Fibroblast of gingiva (primary cell): Measurements from ENCODE around the gene B4GALT1.
A peak's percentile ranks its signal among the peaks of the same experiment; 100 is the strongest.

Source experiments
- DNase-seq: peaks from one replicate; pipeline ENCODE4 v3.0.0-alpha.2; 2011; ENCODE audit warnings: low read depth

B4GALT1 gene

GRCh38 chr9:33124751-33125381 lies 42.3 kb downstream of the B4GALT1 start:
- no peak for DNase-seq

GRCh38 chr9:33124046-33124445 lies 43.1 kb downstream of the B4GALT1 start:
- DNase-seq = no peak

- no peak for DNase-seq
Observed at GRCh38 chr9:33123407-33124031, 43.6 kb downstream of the B4GALT1 start.

- no peak for DNase-seq
Observed at GRCh38 chr9:33120620-33121019, 46.5 kb downstream of the B4GALT1 start.

GRCh38 chr9:33117796-33118195 lies 49.3 kb downstream of the B4GALT1 start:
- DNase-seq = no peak

GRCh38 chr9:33117306-33117705 lies 49.8 kb downstream of the B4GALT1 start:
- DNase-seq = peak; percentile 53

GRCh38 chr9:33116860-33117259 lies 50.3 kb downstream of the B4GALT1 start:
- DNase-seq = no peak

GRCh38 chr9:33114746-33115145 lies 52.4 kb downstream of the B4GALT1 start:
- DNase-seq = no peak

GRCh38 chr9:33113799-33114547 lies 53.2 kb downstream of the B4GALT1 start:
- no peak for DNase-seq

GRCh38 chr9:33112094-33112493 lies 55.0 kb downstream of the B4GALT1 start:
- DNase-seq = no peak

GRCh38 chr9:33111631-33112030 lies 55.5 kb downstream of the B4GALT1 start:
- no peak for DNase-seq

GRCh38 chr9:33110686-33111085 lies 56.5 kb downstream of the B4GALT1 start:
- no peak for DNase-seq

- no peak for DNase-seq
Observed at GRCh38 chr9:33109850-33110595, 57.1 kb downstream of the B4GALT1 start.

GRCh38 chr9:33109097-33109496 lies 58.0 kb downstream of the B4GALT1 start:
- DNase-seq = no peak

GRCh38 chr9:33108472-33108871 lies 58.7 kb downstream of the B4GALT1 start:
- no peak for DNase-seq

- DNase-seq = no peak
Observed at GRCh38 chr9:33107762-33108161, 59.4 kb downstream of the B4GALT1 start.

GRCh38 chr9:33106827-33107621 lies 60.1 kb downstream of the B4GALT1 start:
- peak; percentile 80 for DNase-seq

- DNase-seq = no peak
Observed at GRCh38 chr9:33106372-33106771, 60.8 kb downstream of the B4GALT1 start.

- no peak for DNase-seq
Observed at GRCh38 chr9:33105959-33106358, 61.2 kb downstream of the B4GALT1 start.

GRCh38 chr9:33105504-33105903 lies 61.6 kb downstream of the B4GALT1 start:
- DNase-seq = no peak

- DNase-seq = no peak
Observed at GRCh38 chr9:33104401-33104800, 62.7 kb downstream of the B4GALT1 start.
